Measurements from ENCODE around the gene HMG20A. TPM values are rescaled to one million over a fixed set of nuclear protein-coding genes. Genes with fewer than 3 reads are reported as not detected.
A peak's percentile ranks its signal among the peaks of the same experiment; 100 is the strongest.

Gene HMG20A
- total RNA-seq, 1 experiment from 2014 or later = 54.0 TPM

GRCh38 chr15:77504871-77505270 lies 84.2 kb downstream of the HMG20A start:
- H3K9me3 ChIP-seq (ENCODE audit: control insufficient read depth, insufficient read depth, low read depth, low read length) = no peaks in the 10 kb centered on the region
- H3K36me3 ChIP-seq (ENCODE audit: control insufficient read depth, insufficient read depth, low read length) = no peaks in the 10 kb centered on the region
- ChIA-PET POLR2A (no interaction called here), CTCF (no interaction called here)
- no peak for DNase-seq (ENCODE audit: low read depth, low spot score)
- H3K27ac ChIP-seq (ENCODE audit: low read length) = peak overlapping the region; percentile 30; the same call in 1 of the 2 replicates
- no peaks in the 10 kb centered on the region for H3K27me3 ChIP-seq (ENCODE audit: control insufficient read depth, insufficient read depth, low read length)
- no peak for TF ChIP-seq SIN3A (IDR thresholded peaks at IDR 0.05; ENCODE audit: borderline replicate concordance, insufficient read depth, low read depth, low read length)
- no peak for TF ChIP-seq CTCF (IDR thresholded peaks at IDR 0.05)
- TF ChIP-seq POLR2AphosphoS5 (IDR thresholded peaks at IDR 0.05; ENCODE audit: low read depth, low read length) = no peak
- TF ChIP-seq TCF7L2 (IDR thresholded peaks at IDR 0.05; ENCODE audit: low read depth, low read length) = no peak
- no peak for TF ChIP-seq REST (IDR thresholded peaks at IDR 0.05; ENCODE audit: insufficient read depth in 1 of 2, low read depth in 2 of 2, low read length in 1 of 2)
- no peak overlapping the region for H3K4me3 ChIP-seq (ENCODE audit: low read depth in 2 of 2, low read length in 2 of 2)
- peaks cover 49% of the 10 kb centered on the region for H3K4me1 ChIP-seq (ENCODE audit: control insufficient read depth, insufficient read depth, low read length)
- intact Hi-C loops (cut with micrococcal nuclease; ENCODE audit: unreplicated experiment) = no loop called here
- no peak for ATAC-seq
- in situ Hi-C loops (cut with HindIII; ENCODE audit: low pct_unique_long_range_greater_than_20kb, low sequenced_read_pairs) = no loop called here
- BruUV-seq (replicated peaks) = no TSS peak

- CTCF ChIA-PET = no interaction called here
- POLR2A ChIA-PET = no interaction called here
- peaks cover 51% of the 10 kb centered on the region for H3K4me1 ChIP-seq (ENCODE audit: control insufficient read depth, insufficient read depth, low read length)
- no peak for TF ChIP-seq CTCF (IDR thresholded peaks at IDR 0.05)
- TF ChIP-seq SIN3A (IDR thresholded peaks at IDR 0.05; ENCODE audit: borderline replicate concordance, insufficient read depth, low read depth, low read length) = no peak
- TF ChIP-seq TCF7L2 (IDR thresholded peaks at IDR 0.05; ENCODE audit: low read depth, low read length) = no peak
- no peak overlapping the region for H3K4me3 ChIP-seq (ENCODE audit: low read depth in 2 of 2, low read length in 2 of 2)
- BruUV-seq (replicated peaks) = no TSS peak
- DNase-seq (ENCODE audit: low read depth, low spot score) (no peak), ATAC-seq (no peak)
- H3K27ac ChIP-seq (ENCODE audit: low read length) = no peak overlapping the region
- no peaks in the 10 kb centered on the region for H3K36me3 ChIP-seq (ENCODE audit: control insufficient read depth, insufficient read depth, low read length)
- intact Hi-C loops (cut with micrococcal nuclease; ENCODE audit: unreplicated experiment) = no loop called here
- H3K9me3 ChIP-seq (ENCODE audit: control insufficient read depth, insufficient read depth, low read depth, low read length) = no peaks in the 10 kb centered on the region
- in situ Hi-C loops (cut with HindIII; ENCODE audit: low pct_unique_long_range_greater_than_20kb, low sequenced_read_pairs) = no loop called here
- H3K27me3 ChIP-seq (ENCODE audit: control insufficient read depth, insufficient read depth, low read length) = no peaks in the 10 kb centered on the region
These were observed 84.9 kb downstream of the HMG20A start for GRCh38 chr15:77505556-77505955.

Data from Panc1 (cell line).